NCI-H1930 (cell line): ENCODE results near the gene APPBP2.

ENCODE experiments used
- DNase-seq, 2 experiments: peaks; one replicate each; lab custom pipeline; 2025; lab: John Stamatoyannopoulos, UW

The APPBP2 gene

DNA sequence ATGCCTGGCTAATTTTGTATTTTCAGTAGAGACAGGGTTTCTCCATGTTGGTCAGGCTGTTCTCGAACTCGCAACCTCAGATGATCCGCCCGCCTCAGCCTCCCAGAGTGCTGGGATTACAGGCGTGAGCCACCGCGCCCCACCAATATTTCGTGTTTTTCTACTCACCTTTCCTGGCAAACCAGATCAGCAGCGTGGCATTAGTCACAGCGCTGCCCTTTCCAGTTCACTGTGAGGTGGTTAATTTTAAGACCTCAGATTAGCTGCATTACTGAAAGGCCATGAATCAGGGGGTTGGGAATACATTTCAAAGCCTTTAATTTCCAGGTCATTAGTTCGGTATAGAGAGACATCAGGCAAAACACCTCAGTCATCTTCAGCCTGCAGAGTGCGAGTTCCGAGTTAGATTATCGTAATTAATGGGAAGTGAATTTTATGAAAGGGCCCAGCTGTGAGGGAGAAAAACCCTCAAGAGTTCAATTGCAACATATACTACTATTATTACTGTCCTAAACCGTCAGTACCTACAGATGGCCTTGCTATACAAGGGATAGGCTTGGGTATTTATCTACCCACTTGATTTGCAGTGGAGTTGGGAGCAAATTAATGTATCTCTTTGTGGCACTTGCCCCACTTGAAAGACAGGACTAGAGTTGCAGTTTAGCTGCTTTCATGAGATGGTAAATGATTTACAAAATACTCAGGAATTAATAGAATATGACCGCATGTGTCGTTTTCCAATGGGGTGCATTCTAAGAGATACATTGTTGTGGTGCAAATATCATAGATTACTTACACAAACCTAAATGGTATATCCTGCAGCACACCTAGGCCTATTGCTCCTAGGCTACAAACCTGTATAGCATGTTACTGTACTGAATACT lies 132.0 kb downstream of the APPBP2 start:
- no peak for DNase-seq
